Measurements from ENCODE around the gene SPRYD3.

The SPRYD3 gene

GRCh38 chr12:53077030-53077429, 2.2 kb downstream of the SPRYD3 start:
- no peak for DNase-seq

- no peak for DNase-seq
Measured at GRCh38 chr12:53076461-53076860, 2.7 kb downstream of the SPRYD3 start.

- no peak for DNase-seq
Measured at GRCh38 chr12:53074999-53075370, 4.2 kb downstream of the SPRYD3 start.

- DNase-seq, result no peak
Measured at GRCh38 chr12:53074283-53074998, 4.7 kb downstream of the SPRYD3 start.

- DNase-seq, result no peak
Measured at GRCh38 chr12:53073881-53074280, 5.3 kb downstream of the SPRYD3 start.

GRCh38 chr12:53071591-53072551, 7.3 kb downstream of the SPRYD3 start:
- no peak for DNase-seq

GRCh38 chr12:53070877-53071492, 8.2 kb downstream of the SPRYD3 start:
- no peak for DNase-seq

GRCh38 chr12:53069621-53070410, 9.4 kb downstream of the SPRYD3 start:
- no peak for DNase-seq

- DNase-seq, result no peak
Measured at GRCh38 chr12:53068811-53069585, 10.2 kb downstream of the SPRYD3 start.

GRCh38 chr12:53067993-53068770, 11.0 kb downstream of the SPRYD3 start:
- DNase-seq, result no peak

- no peak for DNase-seq
Measured at GRCh38 chr12:53067074-53067992, 11.9 kb downstream of the SPRYD3 start.

- DNase-seq, result peak; percentile 66
Measured at GRCh38 chr12:53065975-53066931, 12.9 kb downstream of the SPRYD3 start.

- DNase-seq, result no peak
Measured at GRCh38 chr12:53065470-53065869, 13.7 kb downstream of the SPRYD3 start.

GRCh38 chr12:53064613-53065436, 14.4 kb downstream of the SPRYD3 start:
- no peak for DNase-seq

GRCh38 chr12:53063708-53064612, 15.2 kb downstream of the SPRYD3 start:
- no peak for DNase-seq

GRCh38 chr12:53062977-53063707, 16.0 kb downstream of the SPRYD3 start:
- no peak for DNase-seq
